ENCODE results near the gene SAMHD1.
"Not testable (repeated sequence)": the region's sequence is repeated elsewhere in the genome, so short reads cannot be mapped to it uniquely, and the experiment has no call there.

Gene SAMHD1

GRCh38 chr20:36950414-36951197 lies 902 bp downstream of the SAMHD1 start:
- Histone ChIP-seq H3K4me2 (ENCODE audit: low read length) (peak overlapping the region; percentile 63), H3K4me1 (peaks cover 2% of the 10 kb centered on the region), H3K27ac (peak overlapping the region; percentile 62)

GRCh38 chr20:36941401-36941835 lies 10.1 kb downstream of the SAMHD1 start:
- Histone ChIP-seq H3K9ac (no peak overlapping the region), H2AFZ (no peak overlapping the region), H3K4me3 (ENCODE audit: low read depth, low read length) (no peak overlapping the region), H3K27me3 (ENCODE audit: control insufficient read depth, insufficient read depth, low read length) (no peaks in the 10 kb centered on the region), H3K79me2 (peaks cover 3% of the 10 kb centered on the region), H3K27ac (no peak overlapping the region), H3K9me3 (ENCODE audit: control insufficient read depth, low read length) (no peaks in the 10 kb centered on the region), H3K36me3 (ENCODE audit: control insufficient read depth, insufficient read depth, low read length) (no peaks in the 10 kb centered on the region), H3K4me1 (no peaks in the 10 kb centered on the region), H3K4me2 (ENCODE audit: low read length) (no peak overlapping the region)
- no peak for TF ChIP-seq CTCF (IDR thresholded peaks at IDR 0.05)

More at GRCh38 chr20:36950414-36951197, 902 bp downstream of the SAMHD1 start:
- no peaks in the 10 kb centered on the region for H3K9me3 ChIP-seq (ENCODE audit: control insufficient read depth, low read length)
- no peaks in the 10 kb centered on the region for H3K27me3 ChIP-seq (ENCODE audit: control insufficient read depth, insufficient read depth, low read length)
- peak overlapping the region; percentile 72 for H3K4me3 ChIP-seq (ENCODE audit: low read depth, low read length)
- no peaks in the 10 kb centered on the region for H3K79me2 ChIP-seq
- no peak overlapping the region for H3K9ac ChIP-seq
- H2AFZ ChIP-seq: peak overlapping the region; percentile 89
- no peaks in the 10 kb centered on the region for H3K36me3 ChIP-seq (ENCODE audit: control insufficient read depth, insufficient read depth, low read length)
- TF ChIP-seq CTCF (IDR thresholded peaks at IDR 0.05): no peak

- Histone ChIP-seq H3K27ac (peak overlapping the region; percentile 45), H3K9me3 (ENCODE audit: control insufficient read depth, low read length) (no peaks in the 10 kb centered on the region), H3K36me3 (ENCODE audit: control insufficient read depth, insufficient read depth, low read length) (no peaks in the 10 kb centered on the region), H2AFZ (no peak overlapping the region), H3K79me2 (peaks cover 3% of the 10 kb centered on the region), H3K27me3 (ENCODE audit: control insufficient read depth, insufficient read depth, low read length) (no peaks in the 10 kb centered on the region), H3K4me2 (ENCODE audit: low read length) (no peak overlapping the region), H3K9ac (no peak overlapping the region), H3K4me1 (no peaks in the 10 kb centered on the region), H3K4me3 (ENCODE audit: low read depth, low read length) (no peak overlapping the region)
- TF ChIP-seq CTCF (IDR thresholded peaks at IDR 0.05): no peak
Measured at GRCh38 chr20:36937402-36937770, 14.1 kb downstream of the SAMHD1 start.

GRCh38 chr20:36936761-36937401 lies 14.6 kb downstream of the SAMHD1 start:
- H3K27ac ChIP-seq: peak overlapping the region; percentile 39
- not testable (repeated sequence) for H3K36me3 ChIP-seq (ENCODE audit: control insufficient read depth, insufficient read depth, low read length); H3K4me2 ChIP-seq (ENCODE audit: low read length); H3K4me3 ChIP-seq (ENCODE audit: low read depth, low read length); H3K79me2 ChIP-seq; H3K9ac ChIP-seq; H3K27me3 ChIP-seq (ENCODE audit: control insufficient read depth, insufficient read depth, low read length); H3K9me3 ChIP-seq (ENCODE audit: control insufficient read depth, low read length); H2AFZ ChIP-seq; H3K4me1 ChIP-seq

GRCh38 chr20:36936341-36936740 lies 15.2 kb downstream of the SAMHD1 start:
- Histone ChIP-seq H3K4me2 (ENCODE audit: low read length) (no peak overlapping the region), H3K27me3 (ENCODE audit: control insufficient read depth, insufficient read depth, low read length) (no peaks in the 10 kb centered on the region), H3K4me3 (ENCODE audit: low read depth, low read length) (no peak overlapping the region), H2AFZ (no peak overlapping the region), H3K4me1 (no peaks in the 10 kb centered on the region), H3K9ac (no peak overlapping the region), H3K27ac (peak overlapping the region; percentile 39), H3K9me3 (ENCODE audit: control insufficient read depth, low read length) (no peaks in the 10 kb centered on the region), H3K79me2 (peaks cover 3% of the 10 kb centered on the region), H3K36me3 (ENCODE audit: control insufficient read depth, insufficient read depth, low read length) (no peaks in the 10 kb centered on the region)
- TF ChIP-seq CTCF (IDR thresholded peaks at IDR 0.05): no peak

- not testable (repeated sequence) for H3K79me2 ChIP-seq; H3K4me1 ChIP-seq; H3K4me2 ChIP-seq (ENCODE audit: low read length); H3K27ac ChIP-seq; H3K36me3 ChIP-seq (ENCODE audit: control insufficient read depth, insufficient read depth, low read length); H3K9ac ChIP-seq; H3K9me3 ChIP-seq (ENCODE audit: control insufficient read depth, low read length); H3K27me3 ChIP-seq (ENCODE audit: control insufficient read depth, insufficient read depth, low read length); H3K4me3 ChIP-seq (ENCODE audit: low read depth, low read length); H2AFZ ChIP-seq
Measured at GRCh38 chr20:36933571-36933970, 17.9 kb downstream of the SAMHD1 start.
